AG10803 (cell line): ENCODE data around the gene PDCD11.
A peak's percentile ranks its signal among the peaks of the same experiment; 100 is the strongest.

Experiments
- DNase-seq: peaks from one replicate; pipeline ENCODE4 v3.0.0; 2010; ENCODE audit warnings: low read depth
- H3K4me3 ChIP-seq: 2 replicates; pipeline ENCODE4 v1.5.1; 2011; ENCODE audit warnings: mild to moderate bottlenecking, low read length, control low read depth
- TF ChIP-seq, protein P1 (sequence below): conservative IDR thresholded peaks from 2 replicates; pipeline ENCODE4 v1.5.1; 2011; ENCODE audit warnings: mild to moderate bottlenecking, low read length, control low read depth, inconsistent platforms

Gene PDCD11

DNA sequence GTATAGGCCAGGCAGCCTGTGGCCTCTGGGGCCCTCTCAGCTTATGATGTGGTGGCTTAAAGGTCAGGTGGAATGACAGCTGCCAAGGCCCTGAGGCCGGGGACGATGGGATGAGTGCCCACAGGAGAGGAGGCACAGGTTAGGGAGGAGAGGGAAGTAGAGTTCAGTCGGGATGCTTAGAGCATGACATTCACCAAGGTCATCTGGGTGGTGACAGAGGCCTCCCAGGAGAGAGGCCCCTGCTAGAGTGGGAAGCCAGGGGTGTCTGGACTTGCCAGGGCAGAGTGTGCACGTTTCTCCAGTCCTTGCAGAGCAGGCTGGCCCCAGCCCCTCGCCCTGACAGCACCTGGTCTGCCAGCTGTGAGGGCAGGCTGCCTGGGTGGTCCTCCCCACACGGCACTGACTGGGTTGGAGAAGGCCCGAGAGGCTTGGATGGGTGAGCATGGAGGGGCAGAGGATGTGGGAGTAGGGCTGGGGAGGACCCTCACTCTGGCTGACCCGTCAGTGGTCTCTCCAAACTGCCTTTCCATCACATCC, 60.8 kb downstream of the PDCD11 start:
- TF ChIP-seq, protein P1, sequence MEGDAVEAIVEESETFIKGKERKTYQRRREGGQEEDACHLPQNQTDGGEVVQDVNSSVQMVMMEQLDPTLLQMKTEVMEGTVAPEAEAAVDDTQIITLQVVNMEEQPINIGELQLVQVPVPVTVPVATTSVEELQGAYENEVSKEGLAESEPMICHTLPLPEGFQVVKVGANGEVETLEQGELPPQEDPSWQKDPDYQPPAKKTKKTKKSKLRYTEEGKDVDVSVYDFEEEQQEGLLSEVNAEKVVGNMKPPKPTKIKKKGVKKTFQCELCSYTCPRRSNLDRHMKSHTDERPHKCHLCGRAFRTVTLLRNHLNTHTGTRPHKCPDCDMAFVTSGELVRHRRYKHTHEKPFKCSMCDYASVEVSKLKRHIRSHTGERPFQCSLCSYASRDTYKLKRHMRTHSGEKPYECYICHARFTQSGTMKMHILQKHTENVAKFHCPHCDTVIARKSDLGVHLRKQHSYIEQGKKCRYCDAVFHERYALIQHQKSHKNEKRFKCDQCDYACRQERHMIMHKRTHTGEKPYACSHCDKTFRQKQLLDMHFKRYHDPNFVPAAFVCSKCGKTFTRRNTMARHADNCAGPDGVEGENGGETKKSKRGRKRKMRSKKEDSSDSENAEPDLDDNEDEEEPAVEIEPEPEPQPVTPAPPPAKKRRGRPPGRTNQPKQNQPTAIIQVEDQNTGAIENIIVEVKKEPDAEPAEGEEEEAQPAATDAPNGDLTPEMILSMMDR, result no peak
- no peak for DNase-seq
- no peak overlapping the region for H3K4me3 ChIP-seq

DNA sequence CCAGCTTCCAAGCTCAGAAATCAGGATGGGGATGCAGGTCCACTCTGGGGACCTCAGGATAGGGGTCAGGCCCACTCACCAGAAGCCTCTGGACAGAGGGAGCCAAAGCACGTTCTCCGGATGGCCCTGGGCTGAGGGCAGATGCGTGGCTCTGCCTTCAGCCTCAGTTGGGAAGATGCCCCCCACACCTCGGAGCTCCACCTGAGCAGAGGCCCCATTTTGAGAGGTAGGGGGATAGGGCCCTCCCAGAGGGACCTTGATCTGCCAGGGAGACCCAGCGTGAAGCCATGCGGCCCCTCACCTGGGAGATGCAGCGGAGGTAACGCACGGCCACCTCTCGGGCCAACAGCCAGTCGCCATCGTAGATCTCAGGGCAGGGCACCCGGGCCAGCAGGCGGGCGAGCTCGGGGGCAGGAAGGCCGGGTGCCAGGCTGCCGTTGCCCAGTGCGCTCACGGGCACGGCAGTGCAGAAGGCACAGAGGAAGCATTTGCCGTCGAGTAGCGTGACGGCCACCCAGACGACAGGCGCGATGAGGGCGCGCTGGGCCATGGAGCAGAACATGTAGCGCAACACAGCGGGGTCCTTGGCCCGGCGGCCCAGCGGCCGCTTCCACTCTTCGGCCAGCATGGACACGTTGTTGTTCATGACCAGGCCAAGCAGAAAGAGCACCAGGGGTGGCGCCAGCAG, 61.6 kb downstream of the PDCD11 start:
- no peak for DNase-seq
- no peak overlapping the region for H3K4me3 ChIP-seq
- TF ChIP-seq, protein P1, result no peak

DNA sequence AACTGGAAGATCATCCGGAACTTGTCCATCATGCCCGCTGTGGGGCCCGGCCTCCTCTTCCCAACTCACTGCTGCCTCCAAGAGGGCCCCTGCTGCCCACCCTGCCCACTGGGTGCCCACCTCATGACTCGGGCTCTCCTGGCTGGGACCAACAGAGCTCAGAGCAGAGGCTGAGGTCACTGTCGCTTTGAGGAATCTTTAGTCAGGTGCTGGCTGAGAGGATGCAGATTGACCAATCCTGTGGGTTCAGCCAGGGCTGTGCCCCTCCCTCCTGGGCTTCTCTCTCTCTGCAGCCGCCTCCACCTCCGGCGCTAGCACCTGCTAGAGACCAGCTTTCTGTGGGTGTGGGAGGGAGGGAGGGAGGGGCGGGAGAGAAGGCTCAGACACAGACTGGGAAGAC, 62.3 kb downstream of the PDCD11 start, which contains the start of gene CALHM1:
Gene CALHM1, minus strand, starts transcription at position 181 of the 400 bp plus-strand sequence. Its CDS starts 149 bp downstream, at position 32.
- DNase-seq, result no peak
- TF ChIP-seq, protein P1, result no peak
- no peak within 1 kb of the TSS for H3K4me3 ChIP-seq

DNA sequence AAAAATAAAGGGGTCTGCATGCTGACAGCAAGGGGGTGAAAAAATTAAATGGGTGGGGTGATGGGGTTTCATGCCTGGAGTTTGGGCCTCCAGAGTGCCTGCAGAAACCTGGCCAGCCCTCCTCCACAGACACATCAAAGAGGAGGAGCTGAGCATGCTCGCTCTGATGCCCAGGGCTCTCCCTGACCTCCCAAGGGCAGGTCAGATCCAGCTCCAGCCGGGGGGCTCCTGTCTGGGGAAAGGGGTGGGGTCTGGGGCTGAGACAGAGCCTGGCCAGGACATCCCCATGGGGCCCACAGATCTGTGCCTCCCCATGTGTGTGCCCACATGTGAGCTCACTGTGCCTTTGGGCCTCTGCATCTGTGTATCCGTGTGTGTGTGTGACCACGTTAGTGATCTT, 63.2 kb downstream of the PDCD11 start:
- no peak for DNase-seq
- TF ChIP-seq, protein P1, result no peak
- H3K4me3 ChIP-seq, result no peak overlapping the region

DNA sequence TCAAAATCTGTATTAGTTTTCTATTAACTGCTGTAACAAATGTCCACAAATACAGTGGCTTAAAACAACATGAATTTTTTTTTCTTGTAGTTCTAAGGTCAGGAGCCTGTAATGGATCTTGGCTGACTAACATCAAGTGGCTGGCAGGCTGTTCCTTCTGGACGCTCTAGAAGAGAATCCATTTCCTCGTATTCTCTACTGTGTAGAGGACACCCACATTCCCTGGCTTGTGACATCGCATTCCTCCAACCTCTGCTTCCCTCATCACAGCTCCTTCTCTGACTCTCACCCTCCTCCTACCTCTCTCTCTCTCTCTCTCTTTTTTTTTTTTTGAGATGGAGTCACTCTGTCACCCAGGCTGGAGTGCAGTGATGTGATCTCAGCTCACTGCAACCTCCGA, 67.1 kb downstream of the PDCD11 start:
- TF ChIP-seq, protein P1, result no peak
- no peak overlapping the region for H3K4me3 ChIP-seq
- peak; percentile 14 for DNase-seq

DNA sequence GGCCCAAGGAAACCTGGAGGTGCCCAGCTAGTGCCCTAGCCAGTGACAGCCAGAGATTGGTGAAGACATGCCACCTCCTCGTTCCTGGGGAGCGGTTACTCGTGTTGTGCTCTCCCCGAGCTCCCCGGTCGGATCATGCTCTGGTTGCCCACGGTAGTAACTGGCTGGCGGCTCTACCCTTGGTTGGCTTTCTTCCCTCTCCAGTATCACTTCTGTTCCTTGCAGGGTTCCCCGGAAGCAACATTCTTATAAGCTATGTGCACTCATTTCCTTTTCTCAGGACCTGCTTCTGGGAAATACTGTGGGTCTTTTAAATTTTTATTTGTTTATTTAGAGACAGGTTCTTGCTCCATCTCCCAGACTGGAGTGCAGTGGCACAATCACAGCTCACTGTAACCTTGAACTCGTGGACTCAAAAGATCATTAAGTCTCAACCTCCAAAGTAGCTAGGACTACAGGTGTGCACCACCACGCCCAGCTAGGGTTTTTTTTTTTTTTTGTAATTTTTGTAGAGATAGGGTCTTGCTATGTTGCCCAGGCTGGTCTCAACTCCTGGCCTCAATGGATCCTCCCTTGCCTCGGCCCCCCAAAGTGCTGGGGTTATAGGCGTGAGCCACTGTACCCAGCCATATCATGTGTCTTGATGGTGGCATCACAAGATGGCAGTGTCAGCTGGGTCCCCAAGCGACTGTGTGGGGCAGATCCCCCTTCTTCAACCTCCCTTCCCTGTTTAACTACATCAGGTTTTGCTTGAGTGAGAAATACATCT, 69.2 kb downstream of the PDCD11 start:
- TF ChIP-seq, protein P1, result no peak
- no peak overlapping the region for H3K4me3 ChIP-seq
- no peak for DNase-seq
